ENCODE measurements around the gene FSTL3. TPM values are rescaled to one million over a fixed set of nuclear protein-coding genes. Genes with fewer than 3 reads are reported as not detected.

The FSTL3 gene
- total RNA-seq, 1 donor from 2014 or later: 56.1 TPM

- intact Hi-C loops (cut with micrococcal nuclease): no loop called here
- H3K27me3 ChIP-seq (ENCODE audit: low read depth): peaks cover 34% of the 10 kb centered on the region
- TF ChIP-seq CTCF (IDR thresholded peaks at IDR 0.05; ENCODE audit: borderline replicate concordance): no peak
- peaks cover 59% of the 10 kb centered on the region for H3K4me1 ChIP-seq
- H3K4me3 ChIP-seq: peak overlapping the region; percentile 44
- H3K9me3 ChIP-seq (replicated peaks): peaks cover 9% of the 10 kb centered on the region
- H3K36me3 ChIP-seq: peaks cover 12% of the 10 kb centered on the region
- DNase-seq: peak; percentile 72
- peak overlapping the region; percentile 79 for H3K27ac ChIP-seq (replicated peaks)
Measured at GRCh38 chr19:718991-719512, 42.9 kb downstream of the FSTL3 start.

GRCh38 chr19:719636-720344, 43.6 kb downstream of the FSTL3 start:
- intact Hi-C loops (cut with micrococcal nuclease): no loop called here
- no peak for DNase-seq
- peak overlapping the region; percentile 44 for H3K4me3 ChIP-seq

GRCh38 chr19:720345-721160, 44.4 kb downstream of the FSTL3 start:
- Histone ChIP-seq H3K9me3 (replicated peaks) (peaks cover 2% of the 10 kb centered on the region), H3K27me3 (ENCODE audit: low read depth) (peaks cover 34% of the 10 kb centered on the region), H3K27ac (replicated peaks) (peak overlapping the region; percentile 74), H3K36me3 (peaks cover 6% of the 10 kb centered on the region), H3K4me1 (peaks cover 60% of the 10 kb centered on the region), H3K4me3 (peak overlapping the region; percentile 44)
- no peak for DNase-seq
- intact Hi-C loops (cut with micrococcal nuclease): no loop called here
- no peak for TF ChIP-seq CTCF (IDR thresholded peaks at IDR 0.05; ENCODE audit: borderline replicate concordance)

More at GRCh38 chr19:719636-720344, 43.6 kb downstream of the FSTL3 start:
- TF ChIP-seq CTCF (IDR thresholded peaks at IDR 0.05; ENCODE audit: borderline replicate concordance): no peak
- Histone ChIP-seq H3K36me3 (peaks cover 14% of the 10 kb centered on the region), H3K27ac (replicated peaks) (peak overlapping the region; percentile 79), H3K9me3 (replicated peaks) (peaks cover 9% of the 10 kb centered on the region), H3K4me1 (peaks cover 60% of the 10 kb centered on the region), H3K27me3 (ENCODE audit: low read depth) (peaks cover 34% of the 10 kb centered on the region)

- peak; percentile 65 for DNase-seq
- TF ChIP-seq CTCF (IDR thresholded peaks at IDR 0.05; ENCODE audit: borderline replicate concordance): no peak
- Histone ChIP-seq H3K4me1 (peaks cover 70% of the 10 kb centered on the region), H3K27me3 (ENCODE audit: low read depth) (peaks cover 34% of the 10 kb centered on the region), H3K9me3 (replicated peaks) (no peaks in the 10 kb centered on the region), H3K4me3 (no peak overlapping the region), H3K36me3 (peaks cover 4% of the 10 kb centered on the region), H3K27ac (replicated peaks) (peak overlapping the region; percentile 75)
- intact Hi-C loops (cut with micrococcal nuclease): no loop called here
Measured at GRCh38 chr19:722553-723101, 46.4 kb downstream of the FSTL3 start.

GRCh38 chr19:723247-723646, 47.1 kb downstream of the FSTL3 start:
- Histone ChIP-seq H3K4me1 (peaks cover 72% of the 10 kb centered on the region), H3K27ac (replicated peaks) (peak overlapping the region; percentile 75)
- intact Hi-C loops (cut with micrococcal nuclease): no loop called here

More at GRCh38 chr19:723247-723646, 47.1 kb downstream of the FSTL3 start:
- DNase-seq: no peak
- H3K27me3 ChIP-seq (ENCODE audit: low read depth): peaks cover 34% of the 10 kb centered on the region
- H3K4me3 ChIP-seq: no peak overlapping the region
- H3K9me3 ChIP-seq (replicated peaks): no peaks in the 10 kb centered on the region
- peaks cover 4% of the 10 kb centered on the region for H3K36me3 ChIP-seq
- TF ChIP-seq CTCF (IDR thresholded peaks at IDR 0.05; ENCODE audit: borderline replicate concordance): no peak
